SK-N-SH (cell line): ENCODE results near the gene KLHL22. TPM values are rescaled to one million over a fixed set of nuclear protein-coding genes. Genes with fewer than 3 reads are reported as not detected.
A peak's percentile ranks its signal among the peaks of the same experiment; 100 is the strongest.

Source experiments
- CTCF ChIA-PET: fragments of 300-600, 350-600 bp; formaldehyde crosslinking; extraction: SDS; loops from one replicate; lab custom pipeline; 2021; lab: Yijun Ruan, JAX
- POLR2A ChIA-PET: fragments of 350-600 bp; sonication (Branson Sonifier 250); formaldehyde crosslinking; extraction: SDS; loops from one replicate; lab custom pipeline; 2020; ENCODE audit warnings: antibody characterized with exemption, inconsistent platforms; lab: Yijun Ruan, JAX
- DNase-seq: peaks from one replicate; pipeline ENCODE4 v3.0.0; 2012
- H2AFZ ChIP-seq: fragments of 200-600 bp; sonication (generic); 2 replicates; pipeline ENCODE4 v1.8.1; 2016; ENCODE audit warnings: antibody characterized with exemption, mild to moderate bottlenecking, low read depth
- H3F3A ChIP-seq: fragments of 200-600 bp; sonication (generic); replicated peaks from 2 replicates; pipeline ENCODE3; 2016; ENCODE audit warnings: antibody characterized with exemption, mild to moderate bottlenecking; ENCODE audit not compliant: insufficient read depth
- H3K27ac ChIP-seq, 2 experiments: fragments of 200-500 bp in 1 of 2; fragments of 200-600 bp in 1 of 2; sonication (Bioruptor generic) in 1 of 2; sonication (generic), shearing (Covaris generic) in 1 of 2; 2 replicates each; pipeline versions ENCODE4 v1.5.1 to v1.6.1; 2014 to 2016; ENCODE audit warnings: low read depth in 2 of 2, inconsistent platforms in 1 of 2, low read length in 1 of 2, mild to moderate bottlenecking in 1 of 2, mixed read lengths in 1 of 2
- H3K27me3 ChIP-seq: fragments of 200-600 bp; sonication (generic), shearing (Covaris generic); 2 replicates; pipeline ENCODE4 v1.6.1; 2016; ENCODE audit warnings: mixed run types; ENCODE audit not compliant: insufficient read depth
- H3K36me3 ChIP-seq, 2 experiments: fragments of 200-500 bp in 1 of 2; fragments of 200-600 bp in 1 of 2; sonication (Bioruptor generic) in 1 of 2; sonication (generic) in 1 of 2; replicated peaks in 1 of 2; 2 replicates each; pipeline versions ENCODE3 to v1.5.1; 2014 to 2016; ENCODE audit warnings: low read length in 1 of 2, mild to moderate bottlenecking in 1 of 2; ENCODE audit not compliant: insufficient read depth in 2 of 2, control insufficient read depth in 1 of 2
- H3K4me1 ChIP-seq, 2 experiments: fragments of 200-500 bp in 1 of 2; fragments of 200-600 bp in 1 of 2; sonication (Bioruptor generic) in 1 of 2; sonication (generic), shearing (Covaris generic) in 1 of 2; 2 replicates each; pipeline versions ENCODE4 v1.5.1 to v1.6.1; 2014 to 2016; ENCODE audit warnings: low read depth in 1 of 2, low read length in 1 of 2, mixed run types in 1 of 2; ENCODE audit not compliant: insufficient read depth in 2 of 2, control insufficient read depth in 1 of 2
- H3K4me2 ChIP-seq: fragments of 200-600 bp; sonication (generic), shearing (Covaris generic); 2 replicates; pipeline ENCODE4 v1.6.1; 2017; ENCODE audit warnings: mixed run types
- H3K4me3 ChIP-seq, 2 experiments: fragments of 200-500 bp in 1 of 2; fragments of 200-600 bp in 1 of 2; sonication (Bioruptor generic) in 1 of 2; sonication (generic), shearing (Covaris generic) in 1 of 2; 2 replicates each; pipeline versions ENCODE4 v1.5.1 to v1.8.1; 2014 to 2016; ENCODE audit warnings: low read depth in 2 of 2, inconsistent platforms in 1 of 2, low read length in 1 of 2, mild to moderate bottlenecking in 1 of 2, mixed read lengths in 1 of 2, moderate library complexity in 1 of 2
- H3K79me2 ChIP-seq: fragments of 200-600 bp; sonication (generic); 2 replicates; pipeline ENCODE4 v1.8.1; 2017; ENCODE audit warnings: mild to moderate bottlenecking; ENCODE audit not compliant: insufficient read depth
- H3K9ac ChIP-seq: fragments of 200-600 bp; sonication (generic); 2 replicates; pipeline ENCODE4 v1.6.1; 2017; ENCODE audit warnings: mixed run types
- H3K9me2 ChIP-seq: fragments of 200-600 bp; sonication (generic); 2 replicates; pipeline ENCODE4 v1.6.1; 2017; ENCODE audit warnings: mixed run types
- H3K9me3 ChIP-seq: fragments of 200-600 bp; sonication (generic); 2 replicates; pipeline ENCODE4 v1.6.1; 2017; ENCODE audit warnings: mixed run types, mild to moderate bottlenecking, moderate library complexity
- H4K20me1 ChIP-seq: fragments of 200-600 bp; sonication (generic); 2 replicates; pipeline ENCODE4 v1.6.1; 2017; ENCODE audit warnings: mild to moderate bottlenecking, mixed run types; ENCODE audit not compliant: insufficient read depth
- CHD2 ChIP-seq: fragments of 150-350 bp; IDR thresholded peaks from 2 replicates; pipeline ENCODE4 v1.6.1; 2018; ENCODE audit warnings: low read length; ENCODE audit not compliant: partially characterized antibody
- ELF1 ChIP-seq: IDR thresholded peaks from 2 replicates; pipeline ENCODE4 v1.4.0; 2012
- EP300 ChIP-seq, 2 experiments: IDR thresholded peaks; 2 replicates each; pipeline versions ENCODE4 v1.4.0 to v1.6.1; 2012; ENCODE audit warnings: borderline replicate concordance in 1 of 2, low read depth in 1 of 2, low read length in 1 of 2
- EZH2phosphoT487 ChIP-seq: fragments of 200-600 bp; sonication (generic); IDR thresholded peaks from 2 replicates; pipeline ENCODE4 v1.6.1; 2017; ENCODE audit warnings: low read depth, mixed run types, mild to moderate bottlenecking, antibody characterized with exemption, moderate library complexity, borderline replicate concordance
- FOXM1 ChIP-seq: IDR thresholded peaks from 2 replicates; pipeline ENCODE4 v1.4.0; 2012; ENCODE audit warnings: low read depth, mild to moderate bottlenecking
- GABPA ChIP-seq: IDR thresholded peaks from 2 replicates; pipeline ENCODE4 v1.4.0; 2012; ENCODE audit warnings: low read depth, mild to moderate bottlenecking
- IRF3 ChIP-seq: fragments of 150-350 bp; IDR thresholded peaks from 2 replicates; pipeline ENCODE4 v1.6.1; 2016; ENCODE audit warnings: mild to moderate bottlenecking, low read depth, low read length
- MAX ChIP-seq: IDR thresholded peaks from 2 replicates; pipeline ENCODE4 v1.4.0; 2012; ENCODE audit warnings: low read depth
- MXI1 ChIP-seq: IDR thresholded peaks from 2 replicates; pipeline ENCODE4 v1.6.1; 2012; ENCODE audit warnings: mild to moderate bottlenecking, low read depth, low read length, improper control_type of control experiment
- NFIC ChIP-seq: IDR thresholded peaks from 2 replicates; pipeline ENCODE4 v1.4.0; 2012; ENCODE audit warnings: borderline replicate concordance
- PBX3 ChIP-seq: IDR thresholded peaks from 2 replicates; pipeline ENCODE4; 2012
- POLR2AphosphoS5 ChIP-seq: IDR thresholded peaks from 2 replicates; pipeline ENCODE4 v1.6.1; 2012; ENCODE audit warnings: low read depth, low read length
- RCOR1 ChIP-seq: fragments of 150-350 bp; IDR thresholded peaks from 2 replicates; pipeline ENCODE4 v1.6.1; 2017; ENCODE audit warnings: antibody characterized with exemption, low read length
- SIN3A ChIP-seq: IDR thresholded peaks from 2 replicates; pipeline ENCODE4 v1.6.1; 2012; ENCODE audit warnings: low read depth, mild to moderate bottlenecking, low read length, moderate library complexity, borderline replicate concordance
- SMC3 ChIP-seq: IDR thresholded peaks from 2 replicates; pipeline ENCODE4 v1.6.1; 2012; ENCODE audit warnings: low read depth, low read length, improper control_type of control experiment
- USF2 ChIP-seq: fragments of 150-350 bp; IDR thresholded peaks from 2 replicates; pipeline ENCODE4 v1.6.1; 2017; ENCODE audit warnings: antibody characterized with exemption, low read length, low read depth, borderline replicate concordance
- YY1 ChIP-seq: IDR thresholded peaks from 2 replicates; pipeline ENCODE4 v1.4.0; 2012; ENCODE audit warnings: low read depth, mild to moderate bottlenecking
- WGBS: methylation state at CpG from one replicate; pipeline ENCODE4 v1.1.6; 2017; ENCODE audit warnings: low lambda C conversion rate; 5-methylcytosine and 5-hydroxymethylcytosine counted together
- polyA plus RNA-seq, 3 experiments: library from polyadenylated mRNA; depleted of rRNA; stranded (reverse); fragments of >200 nt; gene quantifications; 2 replicates each; pipeline ENCODE4 v1.2.3, GENCODE V29; 2012

KLHL22 gene
- polyA plus RNA-seq, 1 of the 3 experiments (the other 2 are of a cell fraction): 26.5 TPM

- Histone ChIP-seq H3K79me2 (peaks cover 40% of the 10 kb centered on the region), H3K4me1 (peaks cover 7 to 18% of the 10 kb centered on the region in 2 experiments; a peak in 3 of 4 replicates), H3F3A (no peaks in the 10 kb centered on the region), H3K9ac (no peak overlapping the region), H2AFZ (no peak overlapping the region), H3K27ac (no peak overlapping the region), H4K20me1 (no peaks in the 10 kb centered on the region; the same call in 1 of the 2 replicates), H3K4me3 (peak overlapping the region; percentile 78 to 82), H3K4me2 (peak overlapping the region; percentile 82), H3K27me3 (no peaks in the 10 kb centered on the region), H3K9me3 (no peaks in the 10 kb centered on the region), H3K36me3 (peaks cover 0 to under 1% of the 10 kb centered on the region in 2 experiments), H3K9me2 (no peaks in the 10 kb centered on the region)
- 67% methylated on average over 19 of the region's 20 CpGs for WGBS
- peak; percentile 32 for DNase-seq
- POLR2A ChIA-PET: interaction anchor here (0.9 kb wide), 1 partner anchor 96 kb away, joined by 5 read pairs; no protein-coding TSS in a partner anchor
- TF ChIP-seq EZH2phosphoT487 (no peak), FOXM1 (no peak)
- CTCF ChIA-PET: interaction anchor here (0.7 to 1.6 kb wide), 3 partner anchors 10 to 23 kb away, joined by 3 to 5 read pairs (median 3); no protein-coding TSS in a partner anchor
These were observed 100.3 kb downstream of the KLHL22 start for GRCh38 chr22:20395181-20395906.

- Histone ChIP-seq H4K20me1 (no peaks in the 10 kb centered on the region; the same call in 1 of the 2 replicates), H2AFZ (peak within 1 kb of the TSS; percentile 92), H3K4me2 (peak within 1 kb of the TSS; percentile 82), H3K4me3 (peak within 1 kb of the TSS; percentile 78 to 82), H3K9me2 (no peaks in the 10 kb centered on the region), H3K36me3 (no peaks in the 10 kb centered on the region), H3F3A (no peaks in the 10 kb centered on the region), H3K27me3 (no peaks in the 10 kb centered on the region), H3K27ac (peak within 1 kb of the TSS; percentile 42 to 90; a peak in 3 of 4 replicates), H3K9me3 (no peaks in the 10 kb centered on the region), H3K79me2 (peaks cover 29% of the 10 kb centered on the region), H3K4me1 (peaks cover 7 to 18% of the 10 kb centered on the region in 2 experiments; a peak in 3 of 4 replicates), H3K9ac (peak within 1 kb of the TSS; percentile 77)
- WGBS: 0% methylated on average over 5 of the region's 71 CpGs
- ChIA-PET POLR2A (interaction anchor here (0.6 to 2.0 kb wide), 3 partner anchors 11 to 237 kb away, joined by 3 to 10 read pairs (median 3); partner anchors contain the start of gene DGCR6L), CTCF (interaction anchor here (0.6 to 1.9 kb wide), 6 partner anchors 9 to 1855 kb away, joined by 3 to 12 read pairs (median 3); no protein-coding TSS in a partner anchor)
- peak; percentile 92 for DNase-seq
- TF ChIP-seq MXI1: peak; percentile 69
- peak; percentile 63 for TF ChIP-seq MAX
- no peak for TF ChIP-seq IRF3
- no peak for TF ChIP-seq SMC3
- TF ChIP-seq USF2: no peak
- no peak for TF ChIP-seq FOXM1
- no peak for TF ChIP-seq NFIC
- TF ChIP-seq CHD2: peak; percentile 83
- TF ChIP-seq POLR2AphosphoS5: peak; percentile 80
- peak; percentile 66 for TF ChIP-seq ELF1
- TF ChIP-seq SIN3A: no peak
- TF ChIP-seq RCOR1: no peak
- 0 out of 2 replicates have a peak, but pooled peaks have one; percentile 46 for TF ChIP-seq YY1
- no peak for TF ChIP-seq PBX3
- TF ChIP-seq GABPA: peak; percentile 53; the same call in 1 of the 2 replicates
- TF ChIP-seq EP300 (IDR thresholded peaks at IDR 0.05; ENCODE audit: borderline replicate concordance in 1 of 2, low read depth in 1 of 2, low read length in 1 of 2): no peak
These were observed 101.7 kb downstream of the KLHL22 start, which contains the start of gene ZNF74 for GRCh38 chr22:20393705-20394476. TSS of gene ZNF74 (plus strand) at chr22:20394151. CDS start at chr22:20394629, 478 bp downstream.
